HG02678 (cell line): ENCODE data around the gene PCK1.
"Not testable (repeated sequence)": the region's sequence is repeated elsewhere in the genome, so short reads cannot be mapped to it uniquely, and the experiment has no call there.

ENCODE experiments used
- ATAC-seq: cut with Tn5 transposase; IDR thresholded peaks from one replicate; pipeline ENCODE4 v1.9.1; 2021; ENCODE audit warnings: mild to moderate bottlenecking, moderate library complexity; ENCODE audit not compliant: unreplicated experiment

PCK1 gene

DNA sequence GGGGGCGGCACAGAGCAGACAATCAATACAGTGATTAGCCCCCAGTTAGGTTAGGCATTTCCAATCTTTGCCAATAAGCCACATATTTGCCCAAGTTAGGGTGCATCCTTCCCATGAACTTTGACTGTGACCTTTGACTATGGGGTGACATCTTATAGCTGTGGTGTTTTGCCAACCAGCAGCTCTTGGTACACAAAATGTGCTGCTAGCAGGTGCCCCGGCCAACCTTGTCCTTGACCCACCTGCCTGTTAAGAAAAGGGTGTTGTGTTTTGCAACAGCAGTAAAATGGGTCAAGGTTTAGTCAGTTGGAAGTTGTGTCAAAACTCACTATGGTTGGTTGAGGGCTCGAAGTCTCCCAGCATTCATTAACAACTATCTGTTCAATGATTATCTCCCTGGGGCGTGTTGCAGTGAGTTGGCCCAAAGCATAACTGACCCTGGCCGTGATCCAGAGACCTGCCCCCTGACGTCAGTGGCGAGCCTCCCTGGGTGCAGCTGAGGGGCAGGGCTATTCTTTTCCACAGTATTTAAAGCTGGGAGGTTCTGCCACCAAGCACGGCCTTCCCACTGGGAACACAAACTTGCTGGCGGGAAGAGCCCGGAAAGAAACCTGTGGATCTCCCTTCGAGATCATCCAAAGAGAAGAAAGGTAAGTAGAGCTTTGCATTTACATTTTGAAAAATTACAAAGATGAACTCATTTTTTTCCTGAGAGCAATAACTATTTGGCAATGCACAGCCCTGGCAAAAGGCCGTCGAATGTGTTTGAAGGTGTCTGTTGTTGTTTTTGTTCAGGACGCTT lies at the start of gene PCK1:
Gene PCK1, plus strand, starts transcription at position 557 of the 802 bp plus-strand sequence. CDS start 302 bp downstream, outside the sequence.
- no peak for ATAC-seq

DNA sequence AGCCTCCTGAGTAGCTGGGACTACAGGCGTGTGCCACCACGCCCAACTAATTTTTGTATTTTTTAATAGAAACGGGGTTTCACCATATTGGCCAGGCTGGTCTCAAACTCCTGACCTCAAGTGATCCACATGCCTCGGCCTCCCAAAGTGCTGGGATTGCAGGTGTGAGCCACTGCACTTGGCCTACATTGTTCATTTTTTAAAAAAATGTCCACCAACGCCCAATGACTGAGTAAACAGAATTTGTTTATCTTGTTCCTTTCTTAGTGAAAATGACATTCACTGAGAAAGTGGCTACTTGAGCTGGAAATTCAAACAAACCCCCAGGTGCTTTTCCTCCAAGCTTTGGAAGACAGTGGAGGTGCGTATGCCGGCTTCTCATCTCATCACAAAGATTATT lies 49.2 kb upstream of the PCK1 start:
- ATAC-seq: not testable (repeated sequence)

DNA sequence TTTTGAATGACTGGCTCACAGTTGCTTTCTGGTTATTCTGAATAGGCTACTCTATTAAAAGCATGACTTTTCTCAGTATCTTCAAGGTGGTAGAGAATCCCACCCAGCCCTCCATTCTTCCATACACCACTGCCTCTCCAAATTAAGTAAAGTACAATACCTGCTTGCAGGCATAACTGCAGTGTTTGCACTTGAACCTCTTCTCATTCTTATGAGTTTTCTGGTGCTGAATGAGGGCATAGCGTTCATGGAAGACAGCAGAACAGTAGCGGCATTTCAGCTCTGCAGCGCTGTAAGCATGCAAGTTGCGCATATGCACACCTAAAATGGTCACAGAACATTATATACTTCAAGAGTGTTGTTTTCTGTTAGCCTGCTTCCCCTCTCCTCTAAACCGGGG lies 48.5 kb upstream of the PCK1 start:
- no peak for ATAC-seq

DNA sequence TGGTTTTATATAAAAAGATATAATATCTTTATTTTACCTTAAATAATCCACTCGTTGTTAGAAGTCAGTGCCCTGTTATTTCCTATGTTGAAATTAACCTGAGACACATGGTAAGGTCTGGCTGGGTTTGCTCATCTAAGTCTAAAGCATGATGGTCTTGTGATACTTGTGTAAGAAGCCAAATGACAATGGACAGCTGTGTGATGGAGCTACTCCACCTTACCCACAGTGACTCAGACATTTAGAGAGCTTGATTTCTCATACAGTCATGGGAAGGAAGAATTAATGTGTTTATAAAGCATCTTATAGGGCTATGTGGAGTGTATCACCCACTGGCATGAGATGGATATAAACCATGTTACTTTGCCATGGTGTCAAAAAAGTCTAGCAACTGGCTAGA lies 47.7 kb upstream of the PCK1 start:
- ATAC-seq: no peak

DNA sequence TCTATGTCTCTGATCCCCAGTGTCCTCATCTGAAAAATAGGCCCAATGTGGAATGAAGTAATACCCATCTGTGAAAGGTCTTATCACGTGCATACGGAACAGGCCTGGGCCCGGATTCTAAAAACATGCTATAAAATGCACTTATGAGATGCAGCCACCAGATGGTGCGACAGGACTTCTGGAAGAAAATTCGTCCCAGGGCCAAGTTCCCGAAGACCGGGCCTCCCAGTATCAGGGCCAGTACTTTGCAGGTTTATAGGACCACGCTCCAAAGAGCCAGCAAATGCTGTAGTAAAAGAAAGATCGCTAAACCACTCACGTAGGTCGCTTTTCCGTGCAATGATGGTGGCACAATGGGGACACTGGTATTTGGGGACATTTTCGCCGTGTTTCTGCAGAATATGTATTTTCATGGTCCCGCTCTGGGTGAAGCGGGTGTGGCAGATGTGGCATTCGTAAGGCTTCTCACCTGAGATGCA lies 46.6 kb upstream of the PCK1 start:
- no peak for ATAC-seq

DNA sequence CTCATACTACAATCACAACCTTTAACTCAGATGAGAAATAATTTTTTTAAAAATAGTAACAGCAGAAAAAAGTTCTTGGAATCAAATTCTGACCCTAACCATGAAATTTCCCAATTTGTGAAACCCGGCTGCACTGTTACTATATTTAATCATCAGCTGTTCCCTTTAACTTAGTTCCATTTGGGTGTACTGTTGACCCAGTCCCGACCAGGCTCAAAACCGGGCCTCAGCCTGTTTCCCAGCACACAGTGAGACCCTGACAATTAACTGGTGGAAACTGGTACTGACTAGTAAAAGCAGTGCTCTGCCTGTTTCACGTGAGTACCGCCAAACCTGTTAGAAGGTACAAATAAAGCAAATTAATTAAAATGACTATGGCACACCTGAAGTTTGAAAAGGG lies 43.0 kb upstream of the PCK1 start:
- ATAC-seq: no peak

DNA sequence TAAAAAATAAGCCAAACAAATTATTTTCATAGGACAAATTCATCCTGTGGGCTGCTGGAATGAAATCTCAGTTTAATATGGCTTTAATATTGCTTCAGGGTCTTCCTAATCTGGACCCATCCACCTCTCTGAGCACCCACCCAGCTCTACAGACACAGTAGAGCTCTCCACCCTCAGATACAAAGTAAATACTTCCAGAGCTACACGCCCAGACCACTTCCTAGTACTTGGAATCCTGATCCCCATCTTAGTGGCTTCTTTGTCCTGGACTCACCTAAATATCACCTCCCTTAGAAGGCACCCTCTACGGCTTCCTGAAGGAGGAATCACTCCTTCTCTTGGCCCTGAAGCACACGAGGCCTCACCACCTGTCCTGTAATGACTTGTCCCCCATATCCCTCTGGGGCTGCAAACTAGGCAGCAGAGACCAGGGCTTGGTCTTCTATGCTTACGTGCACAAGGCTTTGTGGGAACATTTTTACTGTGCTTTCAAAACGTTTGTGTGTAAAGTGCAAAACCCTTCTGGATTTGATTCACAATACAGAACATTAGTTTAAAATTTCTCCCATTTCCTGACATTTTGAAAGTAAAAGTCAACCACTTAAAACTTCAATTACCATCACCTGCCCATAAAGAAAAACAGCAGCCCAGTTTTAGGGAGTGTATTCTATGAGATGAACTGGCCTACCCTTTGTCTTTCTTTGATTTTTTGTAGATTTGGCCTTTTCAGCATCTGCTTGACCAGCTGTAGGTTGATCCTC lies 38.4 kb upstream of the PCK1 start:
- ATAC-seq: no peak

DNA sequence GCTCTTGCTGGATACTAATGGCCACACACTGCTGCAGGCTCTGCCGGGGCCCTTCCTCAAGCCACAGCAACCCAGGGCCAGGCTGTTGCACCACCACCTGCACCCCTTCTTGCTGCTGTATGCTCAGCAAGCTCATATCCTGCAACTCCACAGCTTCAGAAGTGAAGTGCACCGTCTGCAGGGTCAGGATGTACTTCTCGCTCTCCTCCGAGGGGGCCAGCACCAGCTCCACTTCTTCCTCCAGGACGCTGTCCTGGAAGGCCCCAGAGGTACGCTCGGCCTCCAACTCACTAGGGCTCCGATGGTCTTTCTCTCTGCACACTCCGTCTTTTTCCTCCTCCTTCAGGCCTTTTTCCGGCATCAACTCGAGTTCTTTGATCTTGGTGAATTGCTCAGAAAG lies 37.1 kb upstream of the PCK1 start:
- ATAC-seq: no peak

DNA sequence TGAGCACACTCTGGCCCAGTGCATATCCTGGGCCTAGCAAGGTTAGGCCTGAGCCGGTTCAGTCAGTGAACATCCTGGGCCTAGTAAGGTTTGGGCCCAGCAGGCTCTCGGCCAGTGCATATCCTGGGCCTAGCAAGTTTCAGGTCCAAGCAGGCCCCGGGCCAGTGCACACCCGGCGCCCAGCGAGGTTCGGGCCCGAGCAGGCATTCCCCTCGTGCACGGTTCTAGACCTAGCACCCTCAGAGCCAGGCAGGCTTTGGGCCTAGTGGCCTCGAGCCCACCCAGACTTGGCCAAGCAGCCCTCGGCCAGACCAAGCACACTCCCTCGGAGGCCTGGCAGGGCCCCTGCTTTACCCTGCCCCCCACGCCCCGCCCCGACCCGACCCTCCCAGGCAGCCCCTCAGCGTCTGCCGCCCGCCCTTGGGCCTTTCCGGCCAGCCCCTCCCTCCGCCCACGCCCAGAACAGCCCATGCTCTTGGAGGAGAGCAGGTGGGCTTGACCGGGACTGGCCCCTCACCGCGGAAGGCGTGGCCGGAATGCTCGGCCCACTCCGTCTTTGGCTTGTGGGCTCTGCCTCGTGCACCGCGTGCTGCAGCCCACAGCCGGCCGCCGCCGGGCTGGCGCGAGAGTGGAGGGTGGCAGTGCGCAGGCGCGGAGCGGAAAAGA lies 36.3 kb upstream of the PCK1 start, which contains the start of gene CTCFL:
Gene CTCFL, minus strand, starts transcription at position 630 of the 666 bp plus-strand sequence. CDS start 935 bp downstream, outside the sequence.
- no peak for ATAC-seq

DNA sequence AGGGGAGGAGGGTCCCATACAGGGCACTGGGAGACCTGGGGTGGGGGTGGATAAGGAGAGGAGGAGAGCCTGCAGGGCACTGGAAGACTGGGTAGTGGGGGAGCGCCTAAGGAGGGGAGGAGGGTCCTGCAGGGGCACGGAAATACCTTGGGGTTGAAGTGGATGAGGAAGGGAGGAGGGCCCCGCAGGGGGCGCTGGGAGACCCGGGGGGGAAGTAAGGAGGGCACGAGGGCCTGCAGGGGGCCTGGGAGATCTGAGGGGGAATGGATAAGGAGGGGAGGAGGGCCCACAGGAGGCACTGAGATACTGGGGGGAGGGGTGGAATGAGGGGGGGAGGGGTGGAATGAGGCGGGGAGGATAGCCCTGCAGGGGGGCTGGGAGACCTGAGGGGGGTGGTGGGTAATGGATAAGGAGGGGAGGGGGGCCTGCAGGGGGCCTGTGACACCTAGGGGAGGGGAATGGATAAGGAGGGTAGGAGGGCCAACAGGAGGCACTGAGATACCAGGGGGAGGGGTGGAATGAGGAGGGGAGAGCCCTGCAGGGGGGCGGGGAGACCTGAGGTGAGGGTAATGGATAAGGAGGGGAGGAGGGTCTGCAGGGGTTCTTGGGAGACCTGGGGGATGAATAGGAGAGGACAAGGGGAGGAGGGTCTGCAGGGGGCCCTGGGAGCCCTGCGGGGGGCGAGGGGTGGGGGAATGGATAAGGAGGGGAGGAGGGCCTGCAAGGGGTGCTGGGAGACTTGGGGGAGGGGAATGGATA lies 35.4 kb upstream of the PCK1 start:
- ATAC-seq: no peak

DNA sequence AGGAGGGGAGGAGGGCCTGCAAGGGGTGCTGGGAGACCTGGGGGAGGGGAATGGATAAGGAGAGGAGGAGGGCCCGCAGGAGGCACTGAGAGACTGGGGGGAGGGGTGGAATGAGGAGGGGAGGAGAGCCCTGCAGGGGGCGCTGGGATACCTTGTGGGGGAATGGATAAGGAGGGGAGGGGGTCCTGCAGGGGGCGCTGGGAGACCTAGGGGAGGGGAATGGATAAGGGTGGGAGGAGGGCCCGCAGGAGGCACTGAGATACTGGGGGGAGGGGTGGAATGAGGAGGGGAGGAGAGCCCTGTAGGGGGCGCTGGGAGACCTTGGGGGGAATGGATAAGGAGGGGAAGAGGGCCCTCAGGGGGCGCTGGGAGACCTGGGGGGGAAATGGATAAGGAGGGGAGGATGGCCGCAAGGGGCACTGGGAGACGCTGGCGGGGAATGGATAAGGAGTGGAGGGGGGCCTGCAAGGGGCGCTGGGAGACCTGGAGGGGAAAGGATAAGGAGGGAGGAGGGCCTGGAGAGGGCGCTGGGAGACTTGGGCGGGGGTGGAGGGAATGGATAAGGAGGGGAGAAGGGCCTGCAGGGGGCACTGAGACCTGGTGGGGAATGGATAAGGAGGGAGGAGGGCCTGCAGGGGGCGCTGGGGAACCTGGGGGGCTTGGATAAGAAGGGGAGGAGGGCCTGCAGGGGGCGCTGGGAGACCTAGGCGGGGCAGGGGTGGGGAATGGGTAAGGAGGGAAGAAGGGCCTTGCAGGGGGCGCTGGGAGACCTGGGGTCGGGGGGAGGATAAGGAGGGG lies 34.6 kb upstream of the PCK1 start:
- ATAC-seq: no peak

DNA sequence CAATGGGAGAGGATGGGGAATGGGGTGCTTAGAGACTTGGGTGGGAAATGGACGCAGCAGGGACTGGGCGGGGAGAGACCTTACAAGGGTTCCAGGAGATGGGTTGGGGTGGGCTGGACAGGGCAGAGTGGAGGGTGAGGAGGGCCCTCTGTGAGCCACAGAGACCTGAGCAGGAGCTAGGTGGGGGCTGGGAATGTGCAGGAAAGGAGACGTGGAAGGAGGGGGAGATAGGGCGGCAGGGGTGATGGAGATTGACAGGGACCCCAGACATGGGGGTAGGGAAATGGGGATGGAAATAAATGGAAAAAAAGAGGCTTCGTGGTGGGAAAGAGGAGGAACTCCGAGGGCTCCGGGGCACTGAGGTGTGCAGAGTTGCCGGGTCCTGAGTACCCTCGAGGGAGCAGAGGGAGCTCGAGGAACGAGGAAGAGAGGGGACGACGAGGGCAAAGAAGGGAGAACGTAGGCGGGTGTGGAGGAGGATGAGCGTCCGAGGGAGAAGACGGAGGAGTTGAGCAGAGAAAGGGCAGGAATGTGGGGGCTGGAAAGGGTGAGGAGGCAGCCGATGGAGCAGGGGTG lies 33.9 kb upstream of the PCK1 start:
- no peak for ATAC-seq

DNA sequence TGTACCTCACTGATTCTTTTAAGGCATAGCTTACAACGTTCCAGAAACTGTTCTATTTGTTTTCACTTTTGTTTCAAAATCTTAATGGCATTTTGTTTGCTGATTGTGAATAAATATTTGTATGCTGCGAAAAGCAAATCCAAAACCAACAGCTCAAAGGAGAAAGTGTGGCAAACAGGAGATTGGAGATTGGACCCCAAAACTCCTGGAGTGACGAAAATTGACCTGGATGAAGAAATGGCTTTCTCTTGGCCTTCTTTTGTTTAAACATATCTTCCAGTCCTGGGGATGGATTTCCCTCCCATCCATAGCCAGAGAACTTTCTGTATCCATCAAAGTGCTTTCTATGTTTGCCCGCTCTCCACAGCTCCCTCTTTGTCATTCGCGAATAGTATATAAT lies 33.2 kb upstream of the PCK1 start:
- ATAC-seq: no peak

DNA sequence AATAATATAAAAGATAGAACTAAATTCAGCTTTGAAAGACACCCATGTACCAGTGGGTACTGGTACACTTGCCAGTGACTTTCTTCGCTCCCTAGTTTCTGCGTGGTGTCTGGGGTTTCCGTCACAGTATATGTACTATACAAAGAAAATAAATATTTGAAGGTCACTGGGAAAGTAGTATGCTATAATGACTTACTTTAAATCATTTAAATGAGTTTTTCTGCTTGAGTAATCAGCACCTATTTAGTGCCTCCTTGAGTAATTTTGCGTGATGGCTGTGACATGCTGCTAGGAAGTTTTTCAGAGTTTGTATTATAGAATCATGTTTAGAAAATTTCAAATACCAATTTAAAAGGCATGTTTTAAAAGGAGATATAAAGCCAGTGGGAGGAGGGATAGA lies 32.8 kb upstream of the PCK1 start:
- no peak for ATAC-seq

DNA sequence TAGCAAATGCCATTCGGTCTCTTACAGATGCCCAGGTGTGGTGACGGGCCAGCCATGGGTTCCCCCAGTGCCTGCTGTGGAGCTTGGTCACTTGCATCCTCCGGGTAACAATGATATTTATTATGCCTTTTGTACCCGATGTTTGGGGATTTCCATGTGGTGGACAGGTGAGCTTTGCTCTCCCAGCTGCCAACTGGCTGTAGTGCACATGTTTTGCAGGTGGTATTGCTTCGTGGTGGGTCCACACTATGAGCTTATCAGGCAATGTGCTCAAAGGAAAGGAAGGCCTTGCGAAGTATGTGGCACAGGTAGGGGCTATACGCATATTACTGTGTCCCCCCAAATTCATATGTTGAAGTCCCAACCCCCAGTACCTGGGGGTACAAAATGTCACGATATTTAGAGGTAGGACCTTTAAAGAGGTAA lies 31.7 kb upstream of the PCK1 start:
- ATAC-seq: no peak

DNA sequence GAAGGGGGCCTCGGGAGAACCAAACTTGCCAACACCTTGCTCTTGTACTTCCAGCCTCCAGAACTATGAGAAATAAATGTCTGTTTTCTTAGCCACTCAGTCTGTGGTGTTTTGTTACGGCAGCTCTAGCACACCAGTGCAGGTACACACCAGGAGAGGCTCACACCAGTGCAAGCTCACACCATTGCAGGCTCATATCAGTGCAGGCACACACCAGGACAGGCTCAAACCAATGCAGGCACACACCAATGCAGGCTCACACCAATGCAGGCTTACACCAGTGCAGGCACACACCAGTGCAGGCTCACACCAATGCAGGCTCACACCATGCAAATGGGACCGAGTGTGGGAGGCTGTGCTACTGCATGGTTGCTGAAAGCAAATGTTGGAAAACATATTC lies 31.1 kb upstream of the PCK1 start:
- no peak for ATAC-seq

DNA sequence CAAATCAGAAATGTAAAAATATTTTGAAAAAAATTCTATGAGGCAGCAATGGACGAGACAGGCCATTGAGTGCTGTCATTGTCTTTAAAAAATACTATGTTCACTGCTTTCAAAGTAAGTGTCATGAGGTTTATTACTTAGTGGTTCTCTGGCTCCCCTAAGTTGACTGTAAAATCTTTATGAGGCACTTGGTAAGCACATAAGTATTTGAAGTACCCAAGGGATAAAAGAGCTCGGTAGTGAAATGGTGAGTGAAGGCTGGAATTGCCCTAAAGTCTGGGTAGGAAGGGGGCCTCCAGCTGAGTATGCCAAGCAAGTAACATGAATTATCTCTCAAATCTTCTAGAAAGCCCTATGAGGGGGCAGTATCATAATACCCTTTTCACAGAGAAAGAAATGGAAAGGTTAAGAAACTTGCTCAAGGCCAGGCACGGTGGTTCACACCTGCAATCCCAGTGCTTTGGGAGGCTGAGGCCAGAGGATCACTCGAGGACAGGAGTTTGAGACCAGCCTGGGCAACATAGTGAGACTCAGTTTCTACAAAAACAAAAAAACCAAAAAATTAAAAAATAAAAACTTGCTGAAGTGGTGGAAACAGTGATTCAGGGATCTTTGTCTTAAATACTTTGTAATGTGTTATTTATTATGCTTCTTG lies 30.5 kb upstream of the PCK1 start:
- no peak for ATAC-seq

DNA sequence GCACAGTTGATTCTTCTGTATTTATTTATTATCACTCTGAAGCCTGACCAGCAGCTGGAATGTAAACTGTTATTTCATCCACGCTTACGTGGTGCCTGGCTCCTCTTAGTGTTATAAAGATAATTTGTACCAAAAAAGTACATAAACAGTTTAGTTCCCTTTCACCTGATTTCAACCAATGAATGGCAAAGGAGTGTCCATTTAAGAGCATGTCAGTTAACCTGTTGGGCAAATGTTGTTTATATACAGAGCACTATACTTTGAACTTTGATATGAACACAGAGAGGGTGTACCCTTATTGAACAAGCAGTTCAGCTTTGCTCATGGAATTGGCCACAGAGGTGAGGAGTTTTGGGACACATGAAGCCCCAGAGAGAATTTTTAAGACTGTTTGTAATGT lies 28.8 kb upstream of the PCK1 start:
- no peak for ATAC-seq

DNA sequence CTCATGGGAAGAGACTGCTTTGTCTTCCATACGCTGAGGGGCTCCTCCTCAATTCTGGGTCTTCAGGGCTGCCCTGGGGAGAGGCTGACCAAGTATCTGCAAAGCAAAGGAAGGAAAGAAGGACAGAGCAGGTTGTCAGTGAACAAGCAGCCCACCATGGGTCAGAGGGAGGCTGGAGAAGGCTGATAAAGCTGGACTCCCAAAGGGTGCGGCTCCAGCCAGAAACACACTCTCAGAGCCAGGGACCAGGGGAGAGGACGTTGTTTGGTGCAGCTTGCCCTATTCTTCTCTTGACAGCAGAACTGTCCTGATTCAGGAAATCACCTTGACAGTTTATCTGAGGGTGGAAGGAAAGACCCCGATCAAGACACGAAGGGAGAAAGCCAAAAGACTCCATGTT lies 25.6 kb upstream of the PCK1 start:
- no peak for ATAC-seq
